HFF-Myc (cell line): ENCODE data around the gene ST6GAL1.

Source experiments
- DNase-seq: peaks from one replicate; pipeline ENCODE4 v3.0.0-alpha.2; 2011; ENCODE audit warnings: low read depth; ENCODE audit errors: extremely low read depth
- H3K4me3 ChIP-seq: replicated peaks from 2 replicates; pipeline ENCODE4 v1.5.1; 2011; ENCODE audit warnings: low read depth, mild to moderate bottlenecking, control low read depth, low read length
- TF ChIP-seq, protein P1 (sequence below): IDR thresholded peaks from 2 replicates; pipeline ENCODE4 v1.5.1; 2012; ENCODE audit warnings: mild to moderate bottlenecking, low read depth, low read length, control low read depth; ENCODE audit errors: missing control alignments

Gene ST6GAL1

DNA sequence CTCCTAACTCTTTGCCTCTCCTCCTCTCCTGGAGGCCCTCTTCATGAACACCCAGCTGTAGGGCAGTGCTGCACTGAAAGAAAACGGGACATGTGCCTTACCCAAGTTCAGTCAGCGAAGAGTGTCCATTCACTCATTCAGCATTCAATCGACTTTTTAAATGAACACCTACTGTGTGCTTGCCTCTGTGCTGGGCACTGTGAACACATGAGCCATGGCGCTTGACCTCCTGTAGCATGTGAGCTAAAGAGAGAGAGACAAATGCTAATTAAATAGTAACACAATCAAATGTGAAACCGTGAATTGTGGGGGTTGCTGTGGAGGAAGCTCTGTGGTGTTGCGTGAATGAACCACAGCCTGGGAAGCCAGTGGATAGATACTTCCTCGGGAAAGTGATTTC is 43.4 kb downstream of the ST6GAL1 start:
- H3K4me3 ChIP-seq, result no peak overlapping the region
- no peak for DNase-seq
- TF ChIP-seq, protein P1, sequence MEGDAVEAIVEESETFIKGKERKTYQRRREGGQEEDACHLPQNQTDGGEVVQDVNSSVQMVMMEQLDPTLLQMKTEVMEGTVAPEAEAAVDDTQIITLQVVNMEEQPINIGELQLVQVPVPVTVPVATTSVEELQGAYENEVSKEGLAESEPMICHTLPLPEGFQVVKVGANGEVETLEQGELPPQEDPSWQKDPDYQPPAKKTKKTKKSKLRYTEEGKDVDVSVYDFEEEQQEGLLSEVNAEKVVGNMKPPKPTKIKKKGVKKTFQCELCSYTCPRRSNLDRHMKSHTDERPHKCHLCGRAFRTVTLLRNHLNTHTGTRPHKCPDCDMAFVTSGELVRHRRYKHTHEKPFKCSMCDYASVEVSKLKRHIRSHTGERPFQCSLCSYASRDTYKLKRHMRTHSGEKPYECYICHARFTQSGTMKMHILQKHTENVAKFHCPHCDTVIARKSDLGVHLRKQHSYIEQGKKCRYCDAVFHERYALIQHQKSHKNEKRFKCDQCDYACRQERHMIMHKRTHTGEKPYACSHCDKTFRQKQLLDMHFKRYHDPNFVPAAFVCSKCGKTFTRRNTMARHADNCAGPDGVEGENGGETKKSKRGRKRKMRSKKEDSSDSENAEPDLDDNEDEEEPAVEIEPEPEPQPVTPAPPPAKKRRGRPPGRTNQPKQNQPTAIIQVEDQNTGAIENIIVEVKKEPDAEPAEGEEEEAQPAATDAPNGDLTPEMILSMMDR, result no peak

DNA sequence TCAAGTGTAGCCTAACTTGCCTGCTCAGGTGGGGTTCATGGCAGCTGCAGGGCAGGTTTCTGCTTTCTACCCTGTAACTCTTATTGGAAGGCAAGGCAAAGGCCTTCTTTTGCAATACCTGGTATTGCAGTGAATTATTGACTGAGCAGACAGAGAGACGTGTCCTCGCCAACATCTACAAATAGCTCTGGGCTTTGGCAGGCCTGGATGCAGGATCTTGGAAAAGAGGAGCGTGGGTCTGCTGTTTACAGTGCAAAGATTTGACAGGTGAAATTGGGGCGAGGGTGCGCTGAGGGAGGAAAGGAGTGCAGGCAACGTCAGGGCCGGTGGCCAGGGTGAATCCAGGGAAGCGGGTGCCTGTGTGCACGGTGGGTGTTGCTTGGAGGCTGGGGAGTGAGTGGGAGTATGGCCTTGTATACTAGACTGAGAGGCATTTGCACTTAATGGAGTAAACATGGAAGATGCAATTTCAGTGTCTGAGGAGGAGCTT is 44.5 kb downstream of the ST6GAL1 start:
- no peak for DNase-seq
- H3K4me3 ChIP-seq, result no peak overlapping the region
- TF ChIP-seq, protein P1, result no peak

DNA sequence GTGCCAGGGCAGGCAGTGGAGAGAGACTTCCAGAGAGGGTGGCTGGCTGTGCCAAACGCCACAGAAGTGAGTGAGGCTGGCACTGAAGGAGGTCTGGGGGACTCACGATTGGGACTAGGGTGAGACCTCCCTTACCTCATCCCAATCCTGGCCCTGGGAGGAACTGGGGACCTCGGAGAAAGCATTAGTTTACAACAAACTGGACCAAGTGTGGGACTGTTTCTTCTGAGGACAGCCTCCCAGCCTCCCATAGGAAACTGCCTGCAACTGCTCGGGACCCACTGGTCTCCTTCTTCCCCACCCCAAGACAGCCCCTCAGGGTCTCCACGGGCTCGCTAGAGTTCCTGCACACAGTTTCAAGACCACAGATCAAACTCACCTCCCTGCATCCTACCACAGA is 45.4 kb downstream of the ST6GAL1 start:
- no peak overlapping the region for H3K4me3 ChIP-seq
- TF ChIP-seq, protein P1, result no peak
- DNase-seq, result no peak

DNA sequence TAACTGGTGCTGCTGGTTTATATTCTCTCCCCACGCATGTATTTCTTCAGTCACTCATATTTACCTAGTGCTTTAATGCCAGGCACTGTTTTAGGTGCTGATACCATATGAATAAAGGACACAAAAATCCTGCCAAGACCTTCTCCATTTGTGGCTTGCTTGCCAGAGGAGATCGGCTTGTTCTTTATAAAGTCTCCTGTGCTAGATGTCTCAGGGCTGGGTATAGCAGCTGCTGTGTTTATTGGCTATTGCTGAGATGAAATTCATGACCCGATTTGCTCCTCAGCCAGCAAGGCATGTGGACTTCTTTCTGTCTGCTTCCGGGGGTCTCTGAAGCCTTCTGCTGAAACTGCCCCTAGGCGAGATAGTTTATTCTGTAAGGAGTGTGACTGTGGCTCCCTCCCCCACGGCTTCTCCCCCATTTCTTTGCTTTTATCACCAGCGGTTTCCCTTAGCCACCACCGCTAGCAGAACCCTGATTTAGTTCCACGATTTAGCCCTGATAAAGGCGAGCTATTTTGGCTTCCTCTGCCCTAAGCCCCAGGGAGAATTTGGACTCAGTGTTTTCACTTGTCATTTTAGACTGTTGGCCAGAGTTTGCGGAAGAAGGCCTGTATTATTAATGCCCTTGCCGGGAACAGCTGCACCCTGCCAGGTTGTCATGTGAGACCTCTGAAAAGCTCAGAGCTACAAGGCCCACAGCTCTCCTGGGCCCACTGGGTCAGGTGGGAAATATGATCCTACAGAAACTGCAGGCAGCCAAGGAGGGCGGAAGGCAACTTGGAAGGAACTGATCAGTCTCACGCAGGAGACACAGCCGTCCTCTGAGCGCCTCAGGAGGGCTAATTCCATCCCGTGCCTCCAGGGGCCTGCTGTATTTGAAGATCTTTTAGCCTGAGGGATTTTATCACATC is 46.8 kb downstream of the ST6GAL1 start:
- no peak for DNase-seq
- TF ChIP-seq, protein P1, result no peak
- H3K4me3 ChIP-seq, result no peak overlapping the region

GRCh38 chr3:186978712-186979111 is 48.4 kb downstream of the ST6GAL1 start:
- no peak overlapping the region for H3K4me3 ChIP-seq
- TF ChIP-seq, protein P1, result no peak

DNA sequence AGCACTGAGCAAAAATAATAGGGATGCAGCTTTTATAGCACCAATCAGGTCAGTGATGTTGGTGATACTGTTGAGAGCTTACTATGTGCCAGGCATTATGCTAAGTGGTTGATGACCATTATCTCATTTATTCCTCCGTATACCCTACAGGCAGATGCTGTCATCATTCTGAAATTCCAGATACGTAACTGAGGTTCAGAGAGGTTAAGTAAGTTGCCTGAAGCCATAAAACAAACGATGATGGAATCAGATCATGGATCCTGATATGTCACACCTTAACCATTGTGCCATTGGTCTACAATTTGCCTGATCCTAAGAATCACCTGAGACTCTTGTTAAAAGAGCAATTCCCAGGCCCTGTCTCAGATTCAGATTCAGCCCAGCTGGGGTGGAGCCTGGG is 49.5 kb downstream of the ST6GAL1 start:
- H3K4me3 ChIP-seq, result no peak overlapping the region
- TF ChIP-seq, protein P1, result no peak
- DNase-seq, result no peak

More at GRCh38 chr3:186978712-186979111, 48.4 kb downstream of the ST6GAL1 start:
- no peak for DNase-seq
